Liver (tissue), 9 donors: ENCODE data around the gene FOXL1. TPM values are rescaled to one million over a fixed set of nuclear protein-coding genes. Genes with fewer than 3 reads are reported as not detected.

Source experiments
- DNase-seq: peaks from one replicate; pipeline ENCODE4 v3.0.0-alpha.2; 2017; ENCODE audit warnings: low spot score
- H3K27ac ChIP-seq, 2 donors: one replicate each; pipeline ENCODE4 v1.7.0; 2013; ENCODE audit warnings: inconsistent platforms in 2 of 2, low read length in 2 of 2, control low read depth in 1 of 2, low read depth in 1 of 2, mild to moderate bottlenecking in 1 of 2
- H3K27me3 ChIP-seq, 4 donors: one replicate each; pipeline versions ENCODE4 v1.6.1 to v1.7.0; 2013; ENCODE audit warnings: low read length in 3 of 4, inconsistent platforms in 1 of 4, mild to moderate bottlenecking in 1 of 4, moderate library complexity in 1 of 4; ENCODE audit not compliant: control insufficient read depth in 4 of 4, insufficient read depth in 4 of 4
- H3K36me3 ChIP-seq, 4 donors: one replicate each; pipeline versions ENCODE4 v1.6.1 to v1.7.0; 2013; ENCODE audit warnings: low read length in 3 of 4, mild to moderate bottlenecking in 3 of 4, low read depth in 1 of 4, moderate library complexity in 1 of 4; ENCODE audit not compliant: control insufficient read depth in 4 of 4, insufficient read depth in 3 of 4
- H3K4me1 ChIP-seq, 4 donors: one replicate each; pipeline versions ENCODE4 v1.6.1 to v1.7.0; 2013; ENCODE audit warnings: low read length in 3 of 4, mild to moderate bottlenecking in 3 of 4, moderate library complexity in 1 of 4; ENCODE audit not compliant: control insufficient read depth in 4 of 4, insufficient read depth in 4 of 4
- H3K4me3 ChIP-seq, 3 donors: one replicate each; pipeline versions ENCODE4 v1.6.1 to v1.7.0; 2013; ENCODE audit warnings: low read length in 3 of 3, control low read depth in 1 of 3, low read depth in 1 of 3, mild to moderate bottlenecking in 1 of 3
- H3K9ac ChIP-seq, 2 donors: one replicate each; pipeline ENCODE4 v1.7.0; 2013; ENCODE audit warnings: low read length in 2 of 2, mild to moderate bottlenecking in 2 of 2, moderate library complexity in 2 of 2, control low read depth in 1 of 2, low read depth in 1 of 2
- H3K9me3 ChIP-seq, 4 donors: one replicate each; pipeline versions ENCODE4 v1.6.1 to v1.7.0; 2013; ENCODE audit warnings: low read length in 3 of 4; ENCODE audit not compliant: control insufficient read depth in 4 of 4
- EGR1 ChIP-seq, 2 donors: IDR thresholded peaks; 2 replicates each; pipeline ENCODE4 v1.6.1; 2016 to 2018; ENCODE audit warnings: antibody characterized with exemption in 2 of 2, low read depth in 2 of 2
- FOXA1 ChIP-seq: IDR thresholded peaks from 2 replicates; pipeline ENCODE4 v1.6.1; 2016; ENCODE audit warnings: antibody characterized with exemption
- FOXA2 ChIP-seq: IDR thresholded peaks from 2 replicates; pipeline ENCODE4 v1.6.1; 2016; ENCODE audit warnings: antibody characterized with exemption
- GABPA ChIP-seq, 2 donors: IDR thresholded peaks in 1 of 2; conservative IDR thresholded peaks in 1 of 2; 2 replicates each; pipeline ENCODE4 v1.6.1; 2016; ENCODE audit warnings: antibody characterized with exemption in 2 of 2, mild to moderate bottlenecking in 1 of 2, moderate library complexity in 1 of 2
- HNF4A ChIP-seq, 2 donors: conservative IDR thresholded peaks; 2 replicates each; pipeline ENCODE4 v1.6.1; 2016; ENCODE audit warnings: antibody characterized with exemption in 2 of 2, mild to moderate bottlenecking in 2 of 2
- HNF4G ChIP-seq: IDR thresholded peaks from 2 replicates; pipeline ENCODE4 v1.6.1; 2016; ENCODE audit warnings: antibody characterized with exemption
- JUND ChIP-seq, 2 donors: IDR thresholded peaks; 2 replicates each; pipeline ENCODE4 v1.6.1; 2016; ENCODE audit warnings: antibody characterized with exemption in 2 of 2
- NR2F2 ChIP-seq: IDR thresholded peaks from 2 replicates; pipeline ENCODE4 v1.6.1; 2016; ENCODE audit warnings: antibody characterized with exemption
- RAD21 ChIP-seq, 2 donors: IDR thresholded peaks; 2 replicates each; pipeline ENCODE4 v1.6.1; 2016; ENCODE audit warnings: antibody characterized with exemption in 2 of 2, mild to moderate bottlenecking in 2 of 2
- RXRA ChIP-seq, 2 donors: IDR thresholded peaks; 2 replicates each; pipeline ENCODE4 v1.6.1; 2017 to 2018; ENCODE audit warnings: antibody characterized with exemption in 2 of 2, mild to moderate bottlenecking in 1 of 2
- SP1 ChIP-seq: IDR thresholded peaks from 2 replicates; pipeline ENCODE4 v1.6.1; 2018; ENCODE audit warnings: antibody characterized with exemption, mild to moderate bottlenecking
- TAF1 ChIP-seq: conservative IDR thresholded peaks from 2 replicates; pipeline ENCODE4 v1.6.1; 2016; ENCODE audit warnings: antibody characterized with exemption, mild to moderate bottlenecking
- YY1 ChIP-seq: IDR thresholded peaks from 2 replicates; pipeline ENCODE4 v1.6.1; 2016; ENCODE audit warnings: antibody characterized with exemption, mild to moderate bottlenecking
- WGBS: extraction: QIAGEN DNeasy Blood & Tissue Kit; methylation state at CpG from one replicate; pipeline ENCODE4 v1.1.7; 2013; 5-methylcytosine and 5-hydroxymethylcytosine counted together
- polyA plus RNA-seq, 2 donors: library from polyadenylated mRNA; stranded (reverse) in 1 of 2; unstranded in 1 of 2; fragments of 200-250 nt in 1 of 2; fragments of >200 nt in 1 of 2; fragmentation: Nextera tagmentation in 1 of 2; extraction: Ambion mirVana in 1 of 2; gene quantifications; one replicate each; pipeline versions ENCODE4 v1.2.1 to v1.2.3, GENCODE V29; 2013 to 2015
- total RNA-seq, 2 donors: library from RNA; depleted of rRNA; stranded (reverse); fragments of >200 nt; gene quantifications; one replicate each; pipeline ENCODE4 v1.2.3, GENCODE V29; 2014
- TF ChIP-seq, protein P1 (sequence below): IDR thresholded peaks from 2 replicates; pipeline ENCODE4 v1.6.1; 2016; ENCODE audit warnings: antibody characterized with exemption, mild to moderate bottlenecking
- TF ChIP-seq, protein P2 (sequence below): fragments of 150-350 bp; IDR thresholded peaks from 2 replicates; pipeline ENCODE4 v1.5.1; 2017; ENCODE audit warnings: improper control_type of control experiment, low read depth, low read length; ENCODE audit not compliant: missing input control
- TF ChIP-seq, protein P3 (sequence below): IDR thresholded peaks from 2 replicates; pipeline ENCODE4 v1.6.1; 2016; ENCODE audit warnings: antibody characterized with exemption
- TF ChIP-seq, protein P4 (sequence below): IDR thresholded peaks from 2 replicates; pipeline ENCODE4 v1.6.1; 2016; ENCODE audit warnings: antibody characterized with exemption
- TF ChIP-seq, protein P5 (sequence below): IDR thresholded peaks from 2 replicates; pipeline ENCODE4 v1.6.1; 2016; ENCODE audit warnings: antibody characterized with exemption
- donor health status: healthy.
- donor health status: healthy.
- donor health status: healthy.
- donor health status: healthy.
- donor health status: healthy.

Gene FOXL1
- total and polyA plus RNA-seq, 4 donors = 0.05 to 0.06 TPM; not detected in 2

DNA sequence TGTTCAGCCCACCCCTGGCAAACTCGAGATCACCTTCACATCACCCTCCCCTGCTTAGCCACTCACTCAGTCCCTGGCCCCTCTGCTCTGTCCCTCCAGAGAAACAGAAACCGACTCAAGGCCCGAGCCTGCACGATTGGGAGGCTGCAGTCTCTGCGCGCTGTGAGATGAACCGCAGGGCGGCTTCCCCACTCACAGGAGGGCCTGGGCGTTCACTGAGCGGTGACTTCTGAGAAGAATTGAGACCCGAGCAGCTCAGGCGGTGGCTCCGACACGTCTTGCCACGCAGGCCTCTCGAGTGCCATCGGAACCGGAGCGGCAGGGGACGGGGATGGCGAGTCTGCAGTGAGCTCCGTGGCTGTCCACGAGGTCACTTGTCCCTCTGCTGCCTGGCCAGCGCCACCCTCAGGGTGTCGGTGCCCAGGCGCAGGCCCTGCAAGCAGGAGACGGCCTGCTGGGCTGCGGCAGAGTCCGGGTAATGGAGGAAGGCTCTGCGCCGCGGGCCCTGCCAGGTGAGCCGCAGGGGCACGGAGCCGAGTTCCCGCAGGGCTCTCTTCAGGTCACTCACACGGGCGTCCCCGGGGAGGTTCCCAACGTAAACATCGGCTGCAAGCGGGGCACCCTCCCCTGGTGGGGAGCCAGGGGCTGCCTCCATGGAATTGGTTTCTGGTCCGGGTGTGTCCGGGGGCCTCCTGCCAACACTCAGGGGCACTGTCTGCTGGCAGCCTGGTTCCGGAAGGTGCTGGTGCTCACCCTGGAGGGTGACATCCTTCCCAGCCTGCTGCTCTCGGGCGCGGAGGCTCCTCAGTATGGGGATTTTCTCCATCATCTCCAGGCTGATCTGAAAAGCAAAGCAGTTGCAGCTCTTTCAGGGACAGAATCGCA lies 46.5 kb upstream of the FOXL1 start:
- Histone ChIP-seq H3K27me3 (no peaks in the 10 kb centered on the region), H3K9me3 (no peaks in the 10 kb centered on the region), H3K27ac (no peak overlapping the region), H3K9ac (no peak overlapping the region), H3K4me3 (no peak overlapping the region), H3K4me1 (no peaks in the 10 kb centered on the region), H3K36me3 (peaks cover 0 to 14% (median 7%) of the 10 kb centered on the region in 4 donors)
- TF ChIP-seq TAF1 (no peak), JUND (IDR thresholded peaks at IDR 0.05) (no peak), RAD21 (IDR thresholded peaks at IDR 0.05) (no peak), HNF4A (conservative IDR thresholded peaks at IDR 0.05) (no peak), SP1 (no peak), FOXA1 (no peak), GABPA (IDR thresholded peaks at IDR 0.05 in 1 of 2, conservative IDR thresholded peaks at IDR 0.05 in 1 of 2) (no peak), EGR1 (IDR thresholded peaks at IDR 0.05; ENCODE audit: low read depth in 2 of 2) (no peak), NR2F2 (no peak), YY1 (no peak)
- TF ChIP-seq, protein P1, sequence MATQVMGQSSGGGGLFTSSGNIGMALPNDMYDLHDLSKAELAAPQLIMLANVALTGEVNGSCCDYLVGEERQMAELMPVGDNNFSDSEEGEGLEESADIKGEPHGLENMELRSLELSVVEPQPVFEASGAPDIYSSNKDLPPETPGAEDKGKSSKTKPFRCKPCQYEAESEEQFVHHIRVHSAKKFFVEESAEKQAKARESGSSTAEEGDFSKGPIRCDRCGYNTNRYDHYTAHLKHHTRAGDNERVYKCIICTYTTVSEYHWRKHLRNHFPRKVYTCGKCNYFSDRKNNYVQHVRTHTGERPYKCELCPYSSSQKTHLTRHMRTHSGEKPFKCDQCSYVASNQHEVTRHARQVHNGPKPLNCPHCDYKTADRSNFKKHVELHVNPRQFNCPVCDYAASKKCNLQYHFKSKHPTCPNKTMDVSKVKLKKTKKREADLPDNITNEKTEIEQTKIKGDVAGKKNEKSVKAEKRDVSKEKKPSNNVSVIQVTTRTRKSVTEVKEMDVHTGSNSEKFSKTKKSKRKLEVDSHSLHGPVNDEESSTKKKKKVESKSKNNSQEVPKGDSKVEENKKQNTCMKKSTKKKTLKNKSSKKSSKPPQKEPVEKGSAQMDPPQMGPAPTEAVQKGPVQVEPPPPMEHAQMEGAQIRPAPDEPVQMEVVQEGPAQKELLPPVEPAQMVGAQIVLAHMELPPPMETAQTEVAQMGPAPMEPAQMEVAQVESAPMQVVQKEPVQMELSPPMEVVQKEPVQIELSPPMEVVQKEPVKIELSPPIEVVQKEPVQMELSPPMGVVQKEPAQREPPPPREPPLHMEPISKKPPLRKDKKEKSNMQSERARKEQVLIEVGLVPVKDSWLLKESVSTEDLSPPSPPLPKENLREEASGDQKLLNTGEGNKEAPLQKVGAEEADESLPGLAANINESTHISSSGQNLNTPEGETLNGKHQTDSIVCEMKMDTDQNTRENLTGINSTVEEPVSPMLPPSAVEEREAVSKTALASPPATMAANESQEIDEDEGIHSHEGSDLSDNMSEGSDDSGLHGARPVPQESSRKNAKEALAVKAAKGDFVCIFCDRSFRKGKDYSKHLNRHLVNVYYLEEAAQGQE = no peak
- TF ChIP-seq, protein P2, sequence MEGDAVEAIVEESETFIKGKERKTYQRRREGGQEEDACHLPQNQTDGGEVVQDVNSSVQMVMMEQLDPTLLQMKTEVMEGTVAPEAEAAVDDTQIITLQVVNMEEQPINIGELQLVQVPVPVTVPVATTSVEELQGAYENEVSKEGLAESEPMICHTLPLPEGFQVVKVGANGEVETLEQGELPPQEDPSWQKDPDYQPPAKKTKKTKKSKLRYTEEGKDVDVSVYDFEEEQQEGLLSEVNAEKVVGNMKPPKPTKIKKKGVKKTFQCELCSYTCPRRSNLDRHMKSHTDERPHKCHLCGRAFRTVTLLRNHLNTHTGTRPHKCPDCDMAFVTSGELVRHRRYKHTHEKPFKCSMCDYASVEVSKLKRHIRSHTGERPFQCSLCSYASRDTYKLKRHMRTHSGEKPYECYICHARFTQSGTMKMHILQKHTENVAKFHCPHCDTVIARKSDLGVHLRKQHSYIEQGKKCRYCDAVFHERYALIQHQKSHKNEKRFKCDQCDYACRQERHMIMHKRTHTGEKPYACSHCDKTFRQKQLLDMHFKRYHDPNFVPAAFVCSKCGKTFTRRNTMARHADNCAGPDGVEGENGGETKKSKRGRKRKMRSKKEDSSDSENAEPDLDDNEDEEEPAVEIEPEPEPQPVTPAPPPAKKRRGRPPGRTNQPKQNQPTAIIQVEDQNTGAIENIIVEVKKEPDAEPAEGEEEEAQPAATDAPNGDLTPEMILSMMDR = no peak
- TF ChIP-seq, protein P3, sequence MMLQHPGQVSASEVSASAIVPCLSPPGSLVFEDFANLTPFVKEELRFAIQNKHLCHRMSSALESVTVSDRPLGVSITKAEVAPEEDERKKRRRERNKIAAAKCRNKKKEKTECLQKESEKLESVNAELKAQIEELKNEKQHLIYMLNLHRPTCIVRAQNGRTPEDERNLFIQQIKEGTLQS = no peak
- WGBS = 94% methylated on average over 49 of the region's 49 CpGs
- DNase-seq = no peak

DNA sequence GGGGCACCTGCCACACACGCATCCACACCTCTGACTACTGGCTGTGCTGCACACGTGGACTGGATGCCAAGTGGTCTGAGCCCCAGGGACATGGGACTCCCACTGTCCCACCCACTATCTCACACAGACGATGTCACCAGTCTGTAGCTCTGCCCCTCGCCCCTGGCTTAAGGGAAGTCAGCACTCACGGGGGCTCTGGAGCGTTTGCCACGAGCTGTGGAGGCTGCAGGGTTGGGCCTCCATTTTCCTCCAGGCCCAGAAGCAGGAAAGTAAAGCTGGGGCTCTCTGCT lies 45.9 kb upstream of the FOXL1 start:
- no peaks in the 10 kb centered on the region for H3K9me3 ChIP-seq
- no peak for TF ChIP-seq FOXA1
- TF ChIP-seq EGR1 (IDR thresholded peaks at IDR 0.05; ENCODE audit: low read depth in 2 of 2) = no peak
- TF ChIP-seq NR2F2 = no peak
- TF ChIP-seq YY1 = no peak
- TF ChIP-seq, protein P3 = no peak
- no peak for TF ChIP-seq RAD21 (IDR thresholded peaks at IDR 0.05)
- TF ChIP-seq GABPA (IDR thresholded peaks at IDR 0.05 in 1 of 2, conservative IDR thresholded peaks at IDR 0.05 in 1 of 2) = no peak
- no peak for TF ChIP-seq RXRA (IDR thresholded peaks at IDR 0.05)
- TF ChIP-seq HNF4G = no peak
- no peak for TF ChIP-seq TAF1
- TF ChIP-seq, protein P4, sequence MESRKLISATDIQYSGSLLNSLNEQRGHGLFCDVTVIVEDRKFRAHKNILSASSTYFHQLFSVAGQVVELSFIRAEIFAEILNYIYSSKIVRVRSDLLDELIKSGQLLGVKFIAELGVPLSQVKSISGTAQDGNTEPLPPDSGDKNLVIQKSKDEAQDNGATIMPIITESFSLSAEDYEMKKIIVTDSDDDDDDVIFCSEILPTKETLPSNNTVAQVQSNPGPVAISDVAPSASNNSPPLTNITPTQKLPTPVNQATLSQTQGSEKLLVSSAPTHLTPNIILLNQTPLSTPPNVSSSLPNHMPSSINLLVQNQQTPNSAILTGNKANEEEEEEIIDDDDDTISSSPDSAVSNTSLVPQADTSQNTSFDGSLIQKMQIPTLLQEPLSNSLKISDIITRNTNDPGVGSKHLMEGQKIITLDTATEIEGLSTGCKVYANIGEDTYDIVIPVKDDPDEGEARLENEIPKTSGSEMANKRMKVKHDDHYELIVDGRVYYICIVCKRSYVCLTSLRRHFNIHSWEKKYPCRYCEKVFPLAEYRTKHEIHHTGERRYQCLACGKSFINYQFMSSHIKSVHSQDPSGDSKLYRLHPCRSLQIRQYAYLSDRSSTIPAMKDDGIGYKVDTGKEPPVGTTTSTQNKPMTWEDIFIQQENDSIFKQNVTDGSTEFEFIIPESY = no peak
- TF ChIP-seq SP1 = no peak
- TF ChIP-seq HNF4A (conservative IDR thresholded peaks at IDR 0.05) = no peak
- TF ChIP-seq, protein P5, sequence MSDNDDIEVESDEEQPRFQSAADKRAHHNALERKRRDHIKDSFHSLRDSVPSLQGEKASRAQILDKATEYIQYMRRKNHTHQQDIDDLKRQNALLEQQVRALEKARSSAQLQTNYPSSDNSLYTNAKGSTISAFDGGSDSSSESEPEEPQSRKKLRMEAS = no peak
- TF ChIP-seq, protein P2 = no peak
- TF ChIP-seq JUND (IDR thresholded peaks at IDR 0.05) = no peak
- TF ChIP-seq FOXA2 = no peak
- no peaks in the 10 kb centered on the region for H3K4me1 ChIP-seq
- 96% methylated on average over 7 of the region's 7 CpGs for WGBS
- H3K27me3 ChIP-seq = no peaks in the 10 kb centered on the region
- no peak for DNase-seq
- no peak overlapping the region for H3K9ac ChIP-seq
- no peak overlapping the region for H3K27ac ChIP-seq
- peaks cover 0 to 15% (median 8%) of the 10 kb centered on the region in 4 donors for H3K36me3 ChIP-seq
- no peak overlapping the region for H3K4me3 ChIP-seq
